SK-N-SH (cell line): ENCODE data around the gene ADRA1B. TPM values are rescaled to one million over a fixed set of nuclear protein-coding genes. Genes with fewer than 3 reads are reported as not detected.
A peak's percentile ranks its signal among the peaks of the same experiment; 100 is the strongest.

Source experiments
- CTCF ChIA-PET: fragments of 300-600, 350-600 bp; formaldehyde crosslinking; extraction: SDS; loops from one replicate; lab custom pipeline; 2021; lab: Yijun Ruan, JAX
- POLR2A ChIA-PET: fragments of 350-600 bp; sonication (Branson Sonifier 250); formaldehyde crosslinking; extraction: SDS; loops from one replicate; lab custom pipeline; 2020; ENCODE audit warnings: antibody characterized with exemption, inconsistent platforms; lab: Yijun Ruan, JAX
- DNase-seq: peaks from one replicate; pipeline ENCODE4 v3.0.0; 2012
- H2AFZ ChIP-seq: fragments of 200-600 bp; sonication (generic); 2 replicates; pipeline ENCODE4 v1.8.1; 2016; ENCODE audit warnings: antibody characterized with exemption, mild to moderate bottlenecking, low read depth
- H3F3A ChIP-seq: fragments of 200-600 bp; sonication (generic); replicated peaks from 2 replicates; pipeline ENCODE3; 2016; ENCODE audit warnings: antibody characterized with exemption, mild to moderate bottlenecking; ENCODE audit not compliant: insufficient read depth
- H3K27ac ChIP-seq, 2 experiments: fragments of 200-500 bp in 1 of 2; fragments of 200-600 bp in 1 of 2; sonication (Bioruptor generic) in 1 of 2; sonication (generic), shearing (Covaris generic) in 1 of 2; 2 replicates each; pipeline versions ENCODE4 v1.5.1 to v1.6.1; 2014 to 2016; ENCODE audit warnings: low read depth in 2 of 2, inconsistent platforms in 1 of 2, low read length in 1 of 2, mild to moderate bottlenecking in 1 of 2, mixed read lengths in 1 of 2
- H3K27me3 ChIP-seq: fragments of 200-600 bp; sonication (generic), shearing (Covaris generic); 2 replicates; pipeline ENCODE4 v1.6.1; 2016; ENCODE audit warnings: mixed run types; ENCODE audit not compliant: insufficient read depth
- H3K36me3 ChIP-seq, 2 experiments: fragments of 200-500 bp in 1 of 2; fragments of 200-600 bp in 1 of 2; sonication (Bioruptor generic) in 1 of 2; sonication (generic) in 1 of 2; replicated peaks in 1 of 2; 2 replicates each; pipeline versions ENCODE3 to v1.5.1; 2014 to 2016; ENCODE audit warnings: low read length in 1 of 2, mild to moderate bottlenecking in 1 of 2; ENCODE audit not compliant: insufficient read depth in 2 of 2, control insufficient read depth in 1 of 2
- H3K4me1 ChIP-seq, 2 experiments: fragments of 200-500 bp in 1 of 2; fragments of 200-600 bp in 1 of 2; sonication (Bioruptor generic) in 1 of 2; sonication (generic), shearing (Covaris generic) in 1 of 2; 2 replicates each; pipeline versions ENCODE4 v1.5.1 to v1.6.1; 2014 to 2016; ENCODE audit warnings: low read depth in 1 of 2, low read length in 1 of 2, mixed run types in 1 of 2; ENCODE audit not compliant: insufficient read depth in 2 of 2, control insufficient read depth in 1 of 2
- H3K4me2 ChIP-seq: fragments of 200-600 bp; sonication (generic), shearing (Covaris generic); 2 replicates; pipeline ENCODE4 v1.6.1; 2017; ENCODE audit warnings: mixed run types
- H3K4me3 ChIP-seq, 2 experiments: fragments of 200-500 bp in 1 of 2; fragments of 200-600 bp in 1 of 2; sonication (Bioruptor generic) in 1 of 2; sonication (generic), shearing (Covaris generic) in 1 of 2; 2 replicates each; pipeline versions ENCODE4 v1.5.1 to v1.8.1; 2014 to 2016; ENCODE audit warnings: low read depth in 2 of 2, inconsistent platforms in 1 of 2, low read length in 1 of 2, mild to moderate bottlenecking in 1 of 2, mixed read lengths in 1 of 2, moderate library complexity in 1 of 2
- H3K79me2 ChIP-seq: fragments of 200-600 bp; sonication (generic); 2 replicates; pipeline ENCODE4 v1.8.1; 2017; ENCODE audit warnings: mild to moderate bottlenecking; ENCODE audit not compliant: insufficient read depth
- H3K9ac ChIP-seq: fragments of 200-600 bp; sonication (generic); 2 replicates; pipeline ENCODE4 v1.6.1; 2017; ENCODE audit warnings: mixed run types
- H3K9me2 ChIP-seq: fragments of 200-600 bp; sonication (generic); 2 replicates; pipeline ENCODE4 v1.6.1; 2017; ENCODE audit warnings: mixed run types
- H3K9me3 ChIP-seq: fragments of 200-600 bp; sonication (generic); 2 replicates; pipeline ENCODE4 v1.6.1; 2017; ENCODE audit warnings: mixed run types, mild to moderate bottlenecking, moderate library complexity
- H4K20me1 ChIP-seq: fragments of 200-600 bp; sonication (generic); 2 replicates; pipeline ENCODE4 v1.6.1; 2017; ENCODE audit warnings: mild to moderate bottlenecking, mixed run types; ENCODE audit not compliant: insufficient read depth
- FOXJ3 ChIP-seq: sonication (generic); formaldehyde crosslinking; IDR thresholded peaks from 2 replicates; pipeline ENCODE4 v1.5.1; 2020; ENCODE audit warnings: mild to moderate bottlenecking, missing genetic modification reagents
- JUND ChIP-seq: IDR thresholded peaks from 2 replicates; pipeline ENCODE4 v1.4.0; 2012
- RAD21 ChIP-seq: IDR thresholded peaks from 2 replicates; pipeline ENCODE4 v1.6.1; 2012; ENCODE audit warnings: mild to moderate bottlenecking, low read length
- RCOR1 ChIP-seq: fragments of 150-350 bp; IDR thresholded peaks from 2 replicates; pipeline ENCODE4 v1.6.1; 2017; ENCODE audit warnings: antibody characterized with exemption, low read length
- RXRA ChIP-seq: IDR thresholded peaks from 2 replicates; pipeline ENCODE4 v1.4.0; 2012; ENCODE audit warnings: low read depth, mild to moderate bottlenecking, borderline replicate concordance
- SMC3 ChIP-seq: IDR thresholded peaks from 2 replicates; pipeline ENCODE4 v1.6.1; 2012; ENCODE audit warnings: low read depth, low read length, improper control_type of control experiment
- WGBS: methylation state at CpG from one replicate; pipeline ENCODE4 v1.1.6; 2017; ENCODE audit warnings: low lambda C conversion rate; 5-methylcytosine and 5-hydroxymethylcytosine counted together
- polyA plus RNA-seq, 3 experiments: library from polyadenylated mRNA; depleted of rRNA; stranded (reverse); fragments of >200 nt; gene quantifications; 2 replicates each; pipeline ENCODE4 v1.2.3, GENCODE V29; 2012
- TF ChIP-seq, protein P1 (sequence below): fragments of 200-600 bp; sonication (generic); IDR thresholded peaks from 2 replicates; pipeline ENCODE4 v1.6.1; 2017; ENCODE audit warnings: antibody characterized with exemption, mild to moderate bottlenecking, moderate library complexity
- TF ChIP-seq, protein P2 (sequence below): IDR thresholded peaks from 2 replicates; pipeline ENCODE4 v1.6.1; 2012; ENCODE audit warnings: mild to moderate bottlenecking, low read depth, low read length, moderate library complexity
- TF ChIP-seq, protein P3 (sequence below): IDR thresholded peaks from 2 replicates; pipeline ENCODE4 v1.4.0; 2012; ENCODE audit warnings: low read depth

Gene ADRA1B
- polyA plus RNA-seq, 1 of the 3 experiments (the other 2 are of a cell fraction): 2.2 TPM

DNA sequence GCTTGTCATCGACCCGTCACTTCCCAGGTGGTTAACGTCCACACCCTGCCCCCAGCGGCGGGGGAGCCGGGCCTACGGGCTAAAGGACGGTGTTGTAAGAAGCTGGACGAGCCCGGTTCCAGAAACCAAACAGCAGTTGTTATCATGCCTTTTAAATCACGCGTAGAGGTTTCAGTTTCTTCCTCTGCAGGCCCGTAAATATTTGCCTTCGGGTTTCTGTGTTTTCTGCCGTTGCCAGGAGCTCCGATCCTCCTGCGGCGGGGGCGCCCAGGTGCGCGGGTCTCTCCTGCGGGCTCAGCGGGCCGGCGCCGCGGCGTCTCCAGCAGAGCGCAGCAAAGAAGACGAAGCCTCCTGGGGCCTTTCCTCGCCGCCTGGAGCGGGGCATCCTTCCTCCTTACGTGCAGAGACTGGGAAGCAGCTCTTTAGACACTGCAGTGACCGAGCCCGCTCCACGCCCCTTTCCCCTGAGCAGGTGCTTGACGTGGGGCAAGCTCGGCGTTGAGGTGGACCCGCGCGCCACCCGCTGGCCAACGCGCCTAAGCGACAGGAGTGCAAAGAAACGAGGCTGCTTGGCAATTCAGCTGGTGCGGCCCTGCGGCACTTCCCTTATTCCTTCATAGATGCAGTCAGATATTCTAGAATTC is 70.9 kb downstream of the ADRA1B start:
- CTCF ChIA-PET: interaction anchor here (0.6 to 4.6 kb wide), 48 partner anchors 8 to 855 kb away, joined by 3 to 55 read pairs (median 4); partner anchors contain the start of genes ADRA1B and TTC1

DNA sequence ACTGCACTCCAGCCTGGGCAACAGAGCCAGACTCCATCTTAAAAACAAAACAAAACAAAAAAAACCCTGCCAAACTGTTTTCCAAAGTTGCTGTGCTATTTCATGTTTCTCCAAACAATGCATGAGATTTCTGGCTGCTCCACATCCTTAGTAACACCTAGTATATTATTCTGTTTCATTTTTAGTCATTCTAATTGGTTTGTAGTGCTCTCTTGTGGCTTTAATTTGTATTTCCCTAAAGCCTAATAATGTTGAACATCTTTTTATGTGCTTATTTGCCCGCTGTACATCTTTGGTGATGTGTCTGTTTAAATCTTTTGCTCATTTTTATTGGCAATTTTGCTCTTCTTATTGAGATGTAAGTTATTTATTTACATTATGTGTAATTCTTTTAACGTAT is 74.2 kb downstream of the ADRA1B start:
- no peaks in the 10 kb centered on the region for H3K36me3 ChIP-seq
- no peaks in the 10 kb centered on the region for H3K79me2 ChIP-seq
- H3K4me3 ChIP-seq: no peak overlapping the region
- CTCF ChIA-PET: interaction anchor here (0.9 kb wide), 1 partner anchor 11 kb away, joined by 3 read pairs; no protein-coding TSS in a partner anchor
- 41% methylated on average over 2 of the region's 2 CpGs for WGBS
- H3F3A ChIP-seq: no peaks in the 10 kb centered on the region
- no peaks in the 10 kb centered on the region for H3K27me3 ChIP-seq
- TF ChIP-seq RXRA (no peak), RAD21 (0 out of 2 replicates have a peak, but pooled peaks have one; percentile 15), FOXJ3 (CRISPR knock-in tag) (no peak), SMC3 (0 out of 2 replicates have a peak, but pooled peaks have one; percentile 7), RCOR1 (no peak)
- TF ChIP-seq, protein P1, sequence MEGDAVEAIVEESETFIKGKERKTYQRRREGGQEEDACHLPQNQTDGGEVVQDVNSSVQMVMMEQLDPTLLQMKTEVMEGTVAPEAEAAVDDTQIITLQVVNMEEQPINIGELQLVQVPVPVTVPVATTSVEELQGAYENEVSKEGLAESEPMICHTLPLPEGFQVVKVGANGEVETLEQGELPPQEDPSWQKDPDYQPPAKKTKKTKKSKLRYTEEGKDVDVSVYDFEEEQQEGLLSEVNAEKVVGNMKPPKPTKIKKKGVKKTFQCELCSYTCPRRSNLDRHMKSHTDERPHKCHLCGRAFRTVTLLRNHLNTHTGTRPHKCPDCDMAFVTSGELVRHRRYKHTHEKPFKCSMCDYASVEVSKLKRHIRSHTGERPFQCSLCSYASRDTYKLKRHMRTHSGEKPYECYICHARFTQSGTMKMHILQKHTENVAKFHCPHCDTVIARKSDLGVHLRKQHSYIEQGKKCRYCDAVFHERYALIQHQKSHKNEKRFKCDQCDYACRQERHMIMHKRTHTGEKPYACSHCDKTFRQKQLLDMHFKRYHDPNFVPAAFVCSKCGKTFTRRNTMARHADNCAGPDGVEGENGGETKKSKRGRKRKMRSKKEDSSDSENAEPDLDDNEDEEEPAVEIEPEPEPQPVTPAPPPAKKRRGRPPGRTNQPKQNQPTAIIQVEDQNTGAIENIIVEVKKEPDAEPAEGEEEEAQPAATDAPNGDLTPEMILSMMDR: peak; percentile 50
- H3K4me1 ChIP-seq: no peaks in the 10 kb centered on the region
- H3K9me2 ChIP-seq: no peaks in the 10 kb centered on the region
- H3K9me3 ChIP-seq: no peaks in the 10 kb centered on the region; the same call in 1 of the 2 replicates
- H3K27ac ChIP-seq: no peak overlapping the region
- POLR2A ChIA-PET: no interaction called here
- no peak overlapping the region for H3K4me2 ChIP-seq
- no peak overlapping the region for H3K9ac ChIP-seq
- no peaks in the 10 kb centered on the region for H4K20me1 ChIP-seq
- H2AFZ ChIP-seq: no peak overlapping the region
- no peak for DNase-seq

More for the DNA sequence above, 70.9 kb downstream of the ADRA1B start:
- Histone ChIP-seq H3K79me2 (no peaks in the 10 kb centered on the region), H2AFZ (peak overlapping the region; percentile 66), H3K4me1 (no peaks in the 10 kb centered on the region; a peak in 1 of 4 replicates), H3K4me2 (peak overlapping the region; percentile 86), H3K9me2 (no peaks in the 10 kb centered on the region), H3K27ac (no peak overlapping the region), H3K9ac (no peak overlapping the region), H4K20me1 (no peaks in the 10 kb centered on the region), H3K9me3 (no peaks in the 10 kb centered on the region), H3F3A (no peaks in the 10 kb centered on the region), H3K4me3 (peak overlapping the region; percentile 47 to 64), H3K36me3 (no peaks in the 10 kb centered on the region), H3K27me3 (no peaks in the 10 kb centered on the region)
- peak; percentile 82 for TF ChIP-seq SMC3
- no peak for TF ChIP-seq JUND
- TF ChIP-seq RAD21: peak; percentile 75
- TF ChIP-seq, protein P2, sequence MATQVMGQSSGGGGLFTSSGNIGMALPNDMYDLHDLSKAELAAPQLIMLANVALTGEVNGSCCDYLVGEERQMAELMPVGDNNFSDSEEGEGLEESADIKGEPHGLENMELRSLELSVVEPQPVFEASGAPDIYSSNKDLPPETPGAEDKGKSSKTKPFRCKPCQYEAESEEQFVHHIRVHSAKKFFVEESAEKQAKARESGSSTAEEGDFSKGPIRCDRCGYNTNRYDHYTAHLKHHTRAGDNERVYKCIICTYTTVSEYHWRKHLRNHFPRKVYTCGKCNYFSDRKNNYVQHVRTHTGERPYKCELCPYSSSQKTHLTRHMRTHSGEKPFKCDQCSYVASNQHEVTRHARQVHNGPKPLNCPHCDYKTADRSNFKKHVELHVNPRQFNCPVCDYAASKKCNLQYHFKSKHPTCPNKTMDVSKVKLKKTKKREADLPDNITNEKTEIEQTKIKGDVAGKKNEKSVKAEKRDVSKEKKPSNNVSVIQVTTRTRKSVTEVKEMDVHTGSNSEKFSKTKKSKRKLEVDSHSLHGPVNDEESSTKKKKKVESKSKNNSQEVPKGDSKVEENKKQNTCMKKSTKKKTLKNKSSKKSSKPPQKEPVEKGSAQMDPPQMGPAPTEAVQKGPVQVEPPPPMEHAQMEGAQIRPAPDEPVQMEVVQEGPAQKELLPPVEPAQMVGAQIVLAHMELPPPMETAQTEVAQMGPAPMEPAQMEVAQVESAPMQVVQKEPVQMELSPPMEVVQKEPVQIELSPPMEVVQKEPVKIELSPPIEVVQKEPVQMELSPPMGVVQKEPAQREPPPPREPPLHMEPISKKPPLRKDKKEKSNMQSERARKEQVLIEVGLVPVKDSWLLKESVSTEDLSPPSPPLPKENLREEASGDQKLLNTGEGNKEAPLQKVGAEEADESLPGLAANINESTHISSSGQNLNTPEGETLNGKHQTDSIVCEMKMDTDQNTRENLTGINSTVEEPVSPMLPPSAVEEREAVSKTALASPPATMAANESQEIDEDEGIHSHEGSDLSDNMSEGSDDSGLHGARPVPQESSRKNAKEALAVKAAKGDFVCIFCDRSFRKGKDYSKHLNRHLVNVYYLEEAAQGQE: no peak
- TF ChIP-seq, protein P1: peak; percentile 84
- TF ChIP-seq, protein P3, sequence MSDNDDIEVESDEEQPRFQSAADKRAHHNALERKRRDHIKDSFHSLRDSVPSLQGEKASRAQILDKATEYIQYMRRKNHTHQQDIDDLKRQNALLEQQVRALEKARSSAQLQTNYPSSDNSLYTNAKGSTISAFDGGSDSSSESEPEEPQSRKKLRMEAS: 0 out of 2 replicates have a peak, but pooled peaks have one; percentile 14
- 9% methylated on average over 36 of the region's 50 CpGs for WGBS
- DNase-seq: peak; percentile 81
- POLR2A ChIA-PET: no interaction called here
